AG09319 (cell line): Measurements from ENCODE around the gene BMP8B.
A peak's percentile ranks its signal among the peaks of the same experiment; 100 is the strongest.
"Not testable (repeated sequence)": the region's sequence is repeated elsewhere in the genome, so short reads cannot be mapped to it uniquely, and the experiment has no call there.

Experiments used
- DNase-seq: peaks from one replicate; pipeline ENCODE4 v3.0.0-alpha.2; 2010; ENCODE audit warnings: low read depth; ENCODE audit errors: extremely low read depth
- CTCF ChIP-seq: IDR thresholded peaks from 2 replicates; pipeline ENCODE4 v1.5.1; 2011; ENCODE audit warnings: low read depth, mild to moderate bottlenecking, inconsistent platforms, low read length, moderate library complexity

Gene BMP8B

GRCh38 chr1:39822146-39822545 lies 33.5 kb upstream of the BMP8B start:
- no peak for DNase-seq
- TF ChIP-seq CTCF, result no peak

- no peak for TF ChIP-seq CTCF
- no peak for DNase-seq
Observed at GRCh38 chr1:39819091-39819812, 30.6 kb upstream of the BMP8B start.

GRCh38 chr1:39818482-39818881 lies 29.8 kb upstream of the BMP8B start:
- no peak for DNase-seq
- TF ChIP-seq CTCF, result no peak

- not testable (repeated sequence) for DNase-seq
Observed at GRCh38 chr1:39817091-39817932, 28.6 kb upstream of the BMP8B start.

- DNase-seq, result no peak
Observed at GRCh38 chr1:39816415-39817090, 27.9 kb upstream of the BMP8B start.

GRCh38 chr1:39812913-39813312 lies 24.2 kb upstream of the BMP8B start:
- DNase-seq, result no peak
- no peak for TF ChIP-seq CTCF

More at GRCh38 chr1:39816415-39817090, 27.9 kb upstream of the BMP8B start:
- TF ChIP-seq CTCF, result peak; percentile 80

GRCh38 chr1:39808784-39809517 lies 20.3 kb upstream of the BMP8B start:
- TF ChIP-seq CTCF, result no peak

More at GRCh38 chr1:39808784-39809517, 20.3 kb upstream of the BMP8B start:
- no peak for DNase-seq
